Right ventricle myocardium inferior (tissue), 1 donor: Measurements from ENCODE around the gene OCA2. TPM values are rescaled to one million over a fixed set of nuclear protein-coding genes. Genes with fewer than 3 reads are reported as not detected.
"Not testable (repeated sequence)": the region's sequence is repeated elsewhere in the genome, so short reads cannot be mapped to it uniquely, and the experiment has no call there.

Experiments
- ATAC-seq: fragments of 200-7000 bp; cut with Tn5 transposase; one replicate; pipeline ENCODE4 v1.9.1; 2020; ENCODE audit warnings: mild to moderate bottlenecking, moderate library complexity
- DNase-seq: peaks from one replicate; pipeline ENCODE4 v3.0.0; 2021; ENCODE audit errors: missing footprints
- intact Hi-C: fragments of 100-400 bp; cut with DNase I; formaldehyde crosslinking; loops from one replicate; pipeline ENCODE4 v1.11.0; 2022
- total RNA-seq: library from RNA; stranded (reverse); fragmentation: NEBNext Ultra II Directional; extraction: Animal tissue kit (Norgen Biotek cat#: 25700); gene quantifications from one replicate; pipeline ENCODE4 v1.2.1, GENCODE V29; 2021
- donor health status: DM: no; HTN: yes; CAD: no; lungs with severe emphysema.

OCA2 gene
- total RNA-seq, 1 donor from 2014 or later, result not detected

- intact Hi-C loops, result no loop called here
- ATAC-seq (no peak), DNase-seq (no peak)
Observed at GRCh38 chr15:27989838-27990237, 109.3 kb downstream of the OCA2 start.

GRCh38 chr15:27989427-27989826, 109.7 kb downstream of the OCA2 start:
- DNase-seq (no peak), ATAC-seq (no peak)
- intact Hi-C loops, result no loop called here

DNA sequence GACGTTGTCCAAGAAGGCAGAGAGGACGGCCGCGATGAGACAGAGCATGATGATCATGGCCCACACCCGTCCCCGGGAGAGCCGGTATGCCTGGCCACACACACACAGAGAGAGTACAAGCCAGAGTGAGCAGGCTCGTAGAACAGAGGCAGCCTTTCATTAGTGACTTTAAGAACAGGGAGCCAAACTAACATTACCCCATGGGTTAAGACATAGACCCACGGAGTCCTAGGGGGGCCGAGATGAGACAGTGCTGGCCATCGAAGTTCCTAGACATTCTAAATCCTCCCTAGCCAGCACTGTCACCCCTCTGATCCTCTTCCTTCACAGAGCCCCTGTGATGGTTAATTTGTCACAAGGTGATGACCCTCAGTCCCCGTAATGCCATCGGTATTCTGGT, 114.0 kb downstream of the OCA2 start:
- intact Hi-C loops, result no loop called here
- DNase-seq, result no peak
- no peak for ATAC-seq

GRCh38 chr15:27983496-27983895, 115.6 kb downstream of the OCA2 start:
- ATAC-seq, result no peak
- intact Hi-C loops, result no loop called here

DNA sequence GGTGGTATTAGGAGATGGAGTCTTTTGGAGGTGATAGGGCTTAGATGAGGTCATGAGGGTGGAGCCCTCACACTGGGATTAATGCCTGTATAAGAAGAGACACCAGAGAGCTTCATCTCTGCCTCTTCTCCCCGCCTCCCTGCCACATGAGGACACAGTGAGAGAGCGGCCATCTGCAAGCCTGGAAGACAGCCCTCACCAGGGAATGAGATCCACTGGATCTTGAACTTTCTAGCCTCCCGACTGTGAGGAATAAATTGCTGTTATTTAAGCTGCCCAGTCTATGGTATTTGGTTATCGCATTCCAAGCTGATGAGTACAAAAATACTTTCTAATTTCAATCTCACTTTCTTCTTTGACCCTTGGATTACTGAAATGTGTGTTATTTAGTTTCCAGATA, 121.4 kb downstream of the OCA2 start:
- ATAC-seq, result no peak

More at GRCh38 chr15:27983496-27983895, 115.6 kb downstream of the OCA2 start:
- no peak for DNase-seq

GRCh38 chr15:27973886-27974285, 125.2 kb downstream of the OCA2 start:
- no peak for ATAC-seq
- DNase-seq, result no peak
- intact Hi-C loops, result no loop called here

More for the DNA sequence above, 121.4 kb downstream of the OCA2 start:
- intact Hi-C loops, result no loop called here
- no peak for DNase-seq

DNA sequence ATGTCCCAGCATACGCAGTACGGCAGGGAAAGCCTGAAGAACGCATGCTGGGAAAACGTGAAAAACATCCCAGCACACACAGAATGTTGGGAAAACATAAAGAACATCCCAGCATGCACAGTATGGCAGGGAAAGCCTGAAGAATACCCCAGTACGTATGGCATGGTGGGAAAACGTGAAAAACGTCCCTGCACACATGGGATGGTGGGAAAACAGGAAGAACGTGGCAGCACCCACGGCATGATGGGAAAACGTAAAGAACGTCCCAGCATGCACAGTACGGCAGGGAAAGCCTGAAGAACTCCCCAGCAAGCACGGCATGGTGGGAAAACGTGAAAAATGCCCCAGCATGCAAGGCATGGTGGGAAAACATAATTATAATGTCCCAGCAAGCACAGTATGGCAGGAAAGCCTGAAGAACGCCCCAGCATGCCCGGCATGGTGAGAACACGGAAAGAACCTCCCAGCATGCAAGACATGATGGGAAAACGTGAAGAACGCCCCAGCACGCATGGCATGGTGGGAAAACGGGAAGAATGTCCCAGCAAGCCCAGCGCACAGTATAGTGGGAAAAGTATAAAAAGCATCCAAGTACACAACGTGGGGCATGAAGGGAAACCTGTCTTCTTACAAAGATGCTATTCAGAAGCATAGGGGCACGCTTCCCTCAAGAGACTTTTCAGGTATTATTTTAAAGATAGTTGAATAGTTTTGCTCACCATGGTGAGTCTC, 128.3 kb downstream of the OCA2 start:
- no peak for ATAC-seq
- DNase-seq, result no peak
- intact Hi-C loops, result no loop called here

GRCh38 chr15:27967541-27967940, 131.6 kb downstream of the OCA2 start:
- DNase-seq, result no peak
- intact Hi-C loops, result no loop called here

DNA sequence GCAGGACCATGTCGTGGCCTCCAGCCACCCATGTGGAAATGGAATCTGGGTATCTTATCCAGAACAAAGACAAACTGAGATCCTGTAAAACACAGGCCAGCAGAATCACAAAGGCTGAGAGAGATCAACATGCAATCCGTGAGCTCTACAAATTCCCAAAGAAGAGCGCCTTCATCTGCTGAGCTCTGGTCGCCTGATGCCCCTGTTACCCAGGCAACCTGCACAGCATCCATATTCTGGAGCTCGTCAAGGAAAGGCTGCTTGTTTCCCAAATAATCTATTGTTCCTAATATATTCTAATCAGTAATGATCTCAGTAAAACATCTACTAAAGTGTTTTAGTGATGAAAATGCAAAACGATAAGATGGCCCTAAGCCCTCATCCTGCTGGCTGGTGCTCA, 133.6 kb downstream of the OCA2 start:
- intact Hi-C loops, result no loop called here

More at GRCh38 chr15:27967541-27967940, 131.6 kb downstream of the OCA2 start:
- no peak for ATAC-seq

DNA sequence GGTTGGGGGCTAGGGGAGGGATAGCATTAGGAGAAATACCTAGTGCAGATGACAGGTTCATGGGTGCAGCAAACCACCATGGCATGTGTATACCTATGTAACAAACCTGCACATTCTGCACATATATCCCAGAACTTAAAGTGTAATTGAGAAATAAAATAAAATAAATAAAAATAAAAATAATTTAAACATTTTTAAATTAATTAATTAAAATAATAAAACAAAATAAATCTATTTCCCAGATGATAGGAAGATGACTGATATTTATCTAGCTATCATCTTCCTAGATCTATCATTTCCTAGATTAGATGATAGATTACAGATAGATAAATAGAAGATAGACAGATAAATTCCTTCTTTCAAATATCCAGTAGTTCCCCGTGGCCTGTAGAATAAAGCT, 137.3 kb downstream of the OCA2 start:
- DNase-seq (no peak), ATAC-seq (no peak)

More for the DNA sequence above, 133.6 kb downstream of the OCA2 start:
- DNase-seq (no peak), ATAC-seq (no peak)

GRCh38 chr15:27958911-27959578, 140.1 kb downstream of the OCA2 start:
- intact Hi-C loops, result no loop called here
- ATAC-seq (no peak), DNase-seq (no peak)

More for the DNA sequence above, 137.3 kb downstream of the OCA2 start:
- intact Hi-C loops, result no loop called here

DNA sequence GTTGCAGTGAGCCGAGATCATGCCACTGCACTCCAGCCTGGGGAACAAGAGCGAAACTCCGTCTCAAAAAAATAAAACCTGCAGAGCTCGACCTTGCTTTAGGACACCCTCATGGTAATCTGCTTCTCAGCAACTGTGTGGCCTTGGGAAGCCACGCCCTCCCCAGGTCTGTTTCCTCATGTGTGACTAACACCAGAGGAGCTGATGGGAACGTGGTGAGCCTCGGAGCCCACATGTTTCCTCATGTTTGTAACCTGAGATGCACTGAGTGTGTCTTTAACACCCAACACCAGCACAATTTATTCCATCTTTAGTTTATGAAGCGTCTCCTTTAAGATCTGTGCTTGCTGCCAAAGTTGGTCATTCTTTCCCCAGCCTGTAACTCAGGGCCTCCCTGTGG, 142.8 kb downstream of the OCA2 start:
- intact Hi-C loops, result no loop called here
- DNase-seq, result no peak
- ATAC-seq, result no peak

DNA sequence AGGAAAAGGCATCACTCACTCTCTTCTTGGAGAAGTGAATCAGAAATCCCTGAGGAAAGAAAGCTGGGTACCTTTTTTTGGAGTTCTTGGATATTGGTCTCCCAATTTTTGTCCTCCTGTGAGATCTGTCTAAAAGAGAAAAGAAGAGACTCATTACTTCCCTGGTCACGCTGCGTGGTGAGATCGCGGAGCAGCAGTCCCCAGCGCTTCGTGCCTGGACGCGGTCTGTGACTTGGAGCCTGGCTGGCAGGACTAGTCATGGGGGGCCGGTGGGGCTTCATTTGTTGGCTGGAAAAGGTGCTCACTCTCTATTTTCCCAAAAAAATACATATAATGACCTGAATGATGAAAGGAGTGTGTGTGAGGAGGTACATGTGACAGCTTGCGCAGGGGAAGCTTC, 144.0 kb downstream of the OCA2 start:
- DNase-seq (no peak), ATAC-seq (no peak)
- intact Hi-C loops, result no loop called here

GRCh38 chr15:27952593-27952992, 146.5 kb downstream of the OCA2 start:
- ATAC-seq, DNase-seq, intact Hi-C loops: not testable (repeated sequence)

- ATAC-seq (no peak), DNase-seq (no peak)
- intact Hi-C loops, result no loop called here
Observed at GRCh38 chr15:27951191-27951890, 147.8 kb downstream of the OCA2 start.

- no peak for ATAC-seq
- no peak for DNase-seq
- intact Hi-C loops, result no loop called here
Observed at GRCh38 chr15:27949089-27949488, 150.0 kb downstream of the OCA2 start.

- intact Hi-C loops, result no loop called here
- DNase-seq (no peak), ATAC-seq (no peak)
Observed at GRCh38 chr15:27939246-27939645, 159.9 kb downstream of the OCA2 start.

DNA sequence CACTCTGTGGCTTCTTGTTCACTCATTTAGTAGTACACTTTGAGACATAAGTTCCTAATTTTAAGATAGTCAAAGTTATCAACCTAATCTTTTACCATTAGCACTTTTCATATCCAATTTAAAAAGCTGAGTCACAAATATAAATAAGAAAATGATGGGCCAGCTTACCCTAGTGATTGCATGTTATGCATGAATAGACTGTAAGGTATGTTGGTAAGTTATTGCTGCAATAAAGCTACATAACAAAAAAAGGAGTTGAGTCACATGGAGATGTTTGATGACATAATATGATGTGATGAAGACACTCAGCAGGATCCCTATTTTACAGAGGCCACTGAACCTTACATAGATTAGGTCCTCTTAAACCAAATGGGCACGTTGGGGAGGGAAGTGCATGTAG, 161.3 kb downstream of the OCA2 start:
- no peak for DNase-seq
- ATAC-seq, result no peak
- intact Hi-C loops, result no loop called here

DNA sequence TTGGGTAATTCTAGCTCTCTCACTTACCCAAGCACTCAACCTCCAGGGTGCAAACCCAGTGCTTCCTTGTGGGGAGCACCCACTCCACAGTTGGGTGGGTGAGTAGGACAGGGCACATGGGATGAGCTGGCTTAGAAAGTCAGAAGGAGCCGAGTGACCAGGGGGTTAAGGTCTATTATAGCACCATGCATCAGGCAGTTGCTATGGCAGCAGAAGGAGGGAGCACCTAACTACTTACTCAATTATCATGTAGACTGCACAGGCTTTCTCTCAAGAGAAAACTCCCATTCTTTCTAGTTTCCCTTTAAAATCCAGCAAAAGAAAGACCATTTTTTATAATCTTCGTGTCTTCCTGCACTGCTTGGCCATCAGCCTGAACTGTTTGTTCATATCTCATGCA, 163.0 kb downstream of the OCA2 start:
- no peak for DNase-seq
- intact Hi-C loops, result no loop called here
- ATAC-seq, result no peak

- DNase-seq, result peak; percentile 52
- no peak for ATAC-seq
- intact Hi-C loops, result no loop called here
Observed at GRCh38 chr15:27935328-27935727, 163.8 kb downstream of the OCA2 start.
